ENCODE measurements around the gene KTN1. TPM values are rescaled to one million over a fixed set of nuclear protein-coding genes. Genes with fewer than 3 reads are reported as not detected.

Gene KTN1
- total and polyA plus RNA-seq, 2 experiments from 2014 or later = 124 to 607 TPM

DNA sequence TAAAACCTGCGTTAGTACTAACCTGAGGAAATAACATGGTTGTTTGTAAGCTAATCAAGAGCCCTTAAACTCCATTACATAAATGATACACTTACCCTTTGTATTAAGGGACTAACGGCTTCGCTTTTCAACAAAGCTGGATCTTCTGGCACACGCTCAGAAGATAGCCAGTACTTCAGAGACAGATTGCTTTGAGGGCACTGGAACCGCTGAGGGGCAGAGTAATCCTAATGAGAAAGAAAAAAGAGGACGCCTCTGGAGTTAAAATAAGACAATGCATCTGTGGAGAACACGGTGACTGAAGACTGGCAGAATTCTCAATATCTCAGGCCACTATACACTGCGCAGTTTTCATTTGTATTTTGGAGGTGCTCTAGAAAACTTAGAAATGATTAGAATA, 1.5 kb upstream of the KTN1 start:
- ATAC-seq = no peak
- Histone ChIP-seq H3K4me3 (peak overlapping the region; percentile 93), H3K27ac (ENCODE audit: low read depth) (no peak overlapping the region), H3K27me3 (ENCODE audit: insufficient read depth) (no peaks in the 10 kb centered on the region), H3K4me2 (peak overlapping the region; percentile 85), H3F3A (replicated peaks; ENCODE audit: low read depth) (peaks cover 8% of the 10 kb centered on the region; the same call in 1 of the 2 replicates), H3K9me2 (ENCODE audit: insufficient read depth) (no peaks in the 10 kb centered on the region), H3K36me3 (ENCODE audit: insufficient read depth) (no peaks in the 10 kb centered on the region), H3K4me1 (ENCODE audit: insufficient read depth) (peaks cover 25% of the 10 kb centered on the region), H2AFZ (no peak overlapping the region), H4K20me1 (replicated peaks; ENCODE audit: insufficient read depth) (peaks cover 9% of the 10 kb centered on the region; the same call in 1 of the 2 replicates), H3K79me2 (replicated peaks; ENCODE audit: insufficient read depth) (peaks cover 39% of the 10 kb centered on the region)
- Mint-ChIP-seq H3K4me1 (peaks cover 28% of the 10 kb centered on the region), H3K4me3 (peak overlapping the region; percentile 95), H3K27me3 (ENCODE audit: insufficient read depth, low read depth, poor library complexity) (peaks cover 4% of the 10 kb centered on the region), H3K36me3 (ENCODE audit: low read depth) (peaks cover 4% of the 10 kb centered on the region; the same call in 2 of the 3 replicates), H3K27ac (no peak overlapping the region), H3K9me3 (no peaks in the 10 kb centered on the region)
- no peak for DNase-seq (ENCODE audit: low spot score)
- TF ChIP-seq EZH2 (IDR thresholded peaks at IDR 0.05; ENCODE audit: low read depth, unreplicated experiment) = no peak
- no peak for TF ChIP-seq JUNB (IDR thresholded peaks at IDR 0.05; ENCODE audit: unreplicated experiment)
- TF ChIP-seq, protein P1, sequence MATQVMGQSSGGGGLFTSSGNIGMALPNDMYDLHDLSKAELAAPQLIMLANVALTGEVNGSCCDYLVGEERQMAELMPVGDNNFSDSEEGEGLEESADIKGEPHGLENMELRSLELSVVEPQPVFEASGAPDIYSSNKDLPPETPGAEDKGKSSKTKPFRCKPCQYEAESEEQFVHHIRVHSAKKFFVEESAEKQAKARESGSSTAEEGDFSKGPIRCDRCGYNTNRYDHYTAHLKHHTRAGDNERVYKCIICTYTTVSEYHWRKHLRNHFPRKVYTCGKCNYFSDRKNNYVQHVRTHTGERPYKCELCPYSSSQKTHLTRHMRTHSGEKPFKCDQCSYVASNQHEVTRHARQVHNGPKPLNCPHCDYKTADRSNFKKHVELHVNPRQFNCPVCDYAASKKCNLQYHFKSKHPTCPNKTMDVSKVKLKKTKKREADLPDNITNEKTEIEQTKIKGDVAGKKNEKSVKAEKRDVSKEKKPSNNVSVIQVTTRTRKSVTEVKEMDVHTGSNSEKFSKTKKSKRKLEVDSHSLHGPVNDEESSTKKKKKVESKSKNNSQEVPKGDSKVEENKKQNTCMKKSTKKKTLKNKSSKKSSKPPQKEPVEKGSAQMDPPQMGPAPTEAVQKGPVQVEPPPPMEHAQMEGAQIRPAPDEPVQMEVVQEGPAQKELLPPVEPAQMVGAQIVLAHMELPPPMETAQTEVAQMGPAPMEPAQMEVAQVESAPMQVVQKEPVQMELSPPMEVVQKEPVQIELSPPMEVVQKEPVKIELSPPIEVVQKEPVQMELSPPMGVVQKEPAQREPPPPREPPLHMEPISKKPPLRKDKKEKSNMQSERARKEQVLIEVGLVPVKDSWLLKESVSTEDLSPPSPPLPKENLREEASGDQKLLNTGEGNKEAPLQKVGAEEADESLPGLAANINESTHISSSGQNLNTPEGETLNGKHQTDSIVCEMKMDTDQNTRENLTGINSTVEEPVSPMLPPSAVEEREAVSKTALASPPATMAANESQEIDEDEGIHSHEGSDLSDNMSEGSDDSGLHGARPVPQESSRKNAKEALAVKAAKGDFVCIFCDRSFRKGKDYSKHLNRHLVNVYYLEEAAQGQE (IDR thresholded peaks at IDR 0.05; ENCODE audit: unreplicated experiment) = no peak
- no peak for TF ChIP-seq POLR2AphosphoS5 (IDR thresholded peaks at IDR 0.05; ENCODE audit: low read depth)
- no peak for TF ChIP-seq STAT1 (IDR thresholded peaks at IDR 0.05; ENCODE audit: unreplicated experiment)
- no peak for TF ChIP-seq EZH2phosphoT487 (IDR thresholded peaks at IDR 0.05; ENCODE audit: unreplicated experiment)
- no peak for TF ChIP-seq CREB1 (CRISPR knock-in tag; IDR thresholded peaks at IDR 0.05; ENCODE audit: low read depth)
- no peak for TF ChIP-seq ZNF331 (CRISPR knock-in tag; IDR thresholded peaks at IDR 0.05; ENCODE audit: low read depth)

DNA sequence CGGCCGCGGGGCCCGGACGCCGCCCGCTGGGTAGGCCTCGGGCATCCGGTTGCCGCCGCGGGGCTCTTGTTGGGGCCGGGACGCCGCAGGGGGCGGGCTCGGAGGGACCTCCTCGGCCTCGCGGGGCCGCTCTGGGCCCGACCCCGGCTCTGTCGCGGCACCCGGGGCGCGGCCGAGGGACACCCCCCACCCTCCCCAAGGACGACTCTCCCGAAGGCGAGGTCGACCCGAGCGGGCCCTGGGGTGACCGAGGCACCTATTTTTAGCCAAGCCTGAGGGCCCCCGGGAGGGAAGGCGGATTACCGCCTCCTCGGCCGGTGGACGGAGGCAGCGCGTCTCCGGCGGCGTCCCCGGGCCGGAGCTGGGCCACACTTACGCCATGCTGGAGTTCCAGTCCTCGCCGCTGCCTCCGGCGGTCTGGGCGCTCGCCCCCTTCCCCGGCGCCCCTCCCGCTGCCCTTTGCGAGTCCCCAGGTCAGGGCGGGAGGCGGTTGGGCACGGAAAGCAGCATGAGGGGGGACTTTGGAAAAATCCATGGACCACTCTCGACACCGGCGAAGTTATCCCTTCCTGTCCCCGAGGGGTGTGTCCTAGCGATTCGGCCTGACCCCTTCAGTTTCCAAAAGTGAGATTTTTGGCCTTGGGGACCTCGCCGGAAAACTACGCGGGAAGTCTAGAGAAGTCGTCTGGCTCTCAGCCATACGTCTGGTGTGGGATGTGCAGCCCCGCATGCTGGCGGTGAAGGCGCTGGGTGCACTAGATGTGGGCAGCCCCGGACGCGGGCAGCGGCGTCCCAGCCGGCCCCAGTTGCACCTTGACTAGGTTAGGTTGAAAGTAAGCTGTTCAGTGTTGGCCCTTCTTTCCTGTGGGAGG, 699 bp downstream of the KTN1 start:
- H4K20me1 ChIP-seq (replicated peaks; ENCODE audit: insufficient read depth) = peaks cover 27% of the 10 kb centered on the region
- peaks cover 40% of the 10 kb centered on the region for H3K4me1 ChIP-seq (ENCODE audit: insufficient read depth)
- DNase-seq (ENCODE audit: low spot score) (peak; percentile 72), ATAC-seq (peak; percentile 65)
- Mint-ChIP-seq H3K27ac (peak overlapping the region; percentile 29), H3K36me3 (ENCODE audit: low read depth) (peaks cover 4% of the 10 kb centered on the region; the same call in 2 of the 3 replicates), H3K4me1 (peaks cover 33% of the 10 kb centered on the region), H3K9me3 (no peaks in the 10 kb centered on the region), H3K27me3 (ENCODE audit: insufficient read depth, low read depth, poor library complexity) (peaks cover 4% of the 10 kb centered on the region), H3K4me3 (peak overlapping the region; percentile 83)
- peak overlapping the region; percentile 73 for H3K27ac ChIP-seq (ENCODE audit: low read depth)
- peaks cover 8% of the 10 kb centered on the region; the same call in 1 of the 2 replicates for H3F3A ChIP-seq (replicated peaks; ENCODE audit: low read depth)
- H3K27me3 ChIP-seq (ENCODE audit: insufficient read depth) = no peaks in the 10 kb centered on the region
- no peaks in the 10 kb centered on the region for H3K36me3 ChIP-seq (ENCODE audit: insufficient read depth)
- H3K9me2 ChIP-seq (ENCODE audit: insufficient read depth) = no peaks in the 10 kb centered on the region
- H2AFZ ChIP-seq = peak overlapping the region; percentile 2; the same call in 1 of the 2 replicates
- H3K4me3 ChIP-seq = peak overlapping the region; percentile 73
- peaks cover 61% of the 10 kb centered on the region for H3K79me2 ChIP-seq (replicated peaks; ENCODE audit: insufficient read depth)
- peak overlapping the region; percentile 90 for H3K4me2 ChIP-seq
- TF ChIP-seq, protein P2, sequence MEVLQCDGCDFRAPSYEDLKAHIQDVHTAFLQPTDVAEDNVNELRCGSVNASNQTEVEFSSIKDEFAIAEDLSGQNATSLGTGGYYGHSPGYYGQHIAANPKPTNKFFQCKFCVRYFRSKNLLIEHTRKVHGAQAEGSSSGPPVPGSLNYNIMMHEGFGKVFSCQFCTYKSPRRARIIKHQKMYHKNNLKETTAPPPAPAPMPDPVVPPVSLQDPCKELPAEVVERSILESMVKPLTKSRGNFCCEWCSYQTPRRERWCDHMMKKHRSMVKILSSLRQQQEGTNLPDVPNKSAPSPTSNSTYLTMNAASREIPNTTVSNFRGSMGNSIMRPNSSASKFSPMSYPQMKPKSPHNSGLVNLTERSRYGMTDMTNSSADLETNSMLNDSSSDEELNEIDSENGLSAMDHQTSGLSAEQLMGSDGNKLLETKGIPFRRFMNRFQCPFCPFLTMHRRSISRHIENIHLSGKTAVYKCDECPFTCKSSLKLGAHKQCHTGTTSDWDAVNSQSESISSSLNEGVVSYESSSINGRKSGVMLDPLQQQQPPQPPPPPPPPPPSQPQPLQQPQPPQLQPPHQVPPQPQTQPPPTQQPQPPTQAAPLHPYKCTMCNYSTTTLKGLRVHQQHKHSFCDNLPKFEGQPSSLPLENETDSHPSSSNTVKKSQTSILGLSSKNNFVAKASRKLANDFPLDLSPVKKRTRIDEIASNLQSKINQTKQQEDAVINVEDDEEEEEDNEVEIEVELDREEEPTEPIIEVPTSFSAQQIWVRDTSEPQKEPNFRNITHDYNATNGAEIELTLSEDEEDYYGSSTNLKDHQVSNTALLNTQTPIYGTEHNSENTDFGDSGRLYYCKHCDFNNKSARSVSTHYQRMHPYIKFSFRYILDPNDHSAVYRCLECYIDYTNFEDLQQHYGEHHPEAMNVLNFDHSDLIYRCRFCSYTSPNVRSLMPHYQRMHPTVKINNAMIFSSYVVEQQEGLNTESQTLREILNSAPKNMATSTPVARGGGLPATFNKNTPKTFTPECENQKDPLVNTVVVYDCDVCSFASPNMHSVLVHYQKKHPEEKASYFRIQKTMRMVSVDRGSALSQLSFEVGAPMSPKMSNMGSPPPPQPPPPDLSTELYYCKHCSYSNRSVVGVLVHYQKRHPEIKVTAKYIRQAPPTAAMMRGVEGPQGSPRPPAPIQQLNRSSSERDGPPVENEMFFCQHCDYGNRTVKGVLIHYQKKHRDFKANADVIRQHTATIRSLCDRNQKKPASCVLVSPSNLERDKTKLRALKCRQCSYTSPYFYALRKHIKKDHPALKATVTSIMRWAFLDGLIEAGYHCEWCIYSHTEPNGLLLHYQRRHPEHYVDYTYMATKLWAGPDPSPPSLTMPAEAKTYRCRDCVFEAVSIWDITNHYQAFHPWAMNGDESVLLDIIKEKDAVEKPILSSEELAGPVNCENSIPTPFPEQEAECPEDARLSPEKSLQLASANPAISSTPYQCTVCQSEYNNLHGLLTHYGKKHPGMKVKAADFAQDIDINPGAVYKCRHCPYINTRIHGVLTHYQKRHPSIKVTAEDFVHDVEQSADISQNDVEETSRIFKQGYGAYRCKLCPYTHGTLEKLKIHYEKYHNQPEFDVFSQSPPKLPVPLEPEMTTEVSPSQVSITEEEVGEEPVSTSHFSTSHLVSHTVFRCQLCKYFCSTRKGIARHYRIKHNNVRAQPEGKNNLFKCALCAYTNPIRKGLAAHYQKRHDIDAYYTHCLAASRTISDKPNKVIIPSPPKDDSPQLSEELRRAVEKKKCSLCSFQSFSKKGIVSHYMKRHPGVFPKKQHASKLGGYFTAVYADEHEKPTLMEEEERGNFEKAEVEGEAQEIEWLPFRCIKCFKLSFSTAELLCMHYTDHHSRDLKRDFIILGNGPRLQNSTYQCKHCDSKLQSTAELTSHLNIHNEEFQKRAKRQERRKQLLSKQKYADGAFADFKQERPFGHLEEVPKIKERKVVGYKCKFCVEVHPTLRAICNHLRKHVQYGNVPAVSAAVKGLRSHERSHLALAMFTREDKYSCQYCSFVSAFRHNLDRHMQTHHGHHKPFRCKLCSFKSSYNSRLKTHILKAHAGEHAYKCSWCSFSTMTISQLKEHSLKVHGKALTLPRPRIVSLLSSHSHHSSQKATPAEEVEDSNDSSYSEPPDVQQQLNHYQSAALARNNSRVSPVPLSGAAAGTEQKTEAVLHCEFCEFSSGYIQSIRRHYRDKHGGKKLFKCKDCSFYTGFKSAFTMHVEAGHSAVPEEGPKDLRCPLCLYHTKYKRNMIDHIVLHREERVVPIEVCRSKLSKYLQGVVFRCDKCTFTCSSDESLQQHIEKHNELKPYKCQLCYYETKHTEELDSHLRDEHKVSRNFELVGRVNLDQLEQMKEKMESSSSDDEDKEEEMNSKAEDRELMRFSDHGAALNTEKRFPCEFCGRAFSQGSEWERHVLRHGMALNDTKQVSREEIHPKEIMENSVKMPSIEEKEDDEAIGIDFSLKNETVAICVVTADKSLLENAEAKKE (CRISPR knock-in tag; IDR thresholded peaks at IDR 0.05) = no peak
- TF ChIP-seq, protein P3, sequence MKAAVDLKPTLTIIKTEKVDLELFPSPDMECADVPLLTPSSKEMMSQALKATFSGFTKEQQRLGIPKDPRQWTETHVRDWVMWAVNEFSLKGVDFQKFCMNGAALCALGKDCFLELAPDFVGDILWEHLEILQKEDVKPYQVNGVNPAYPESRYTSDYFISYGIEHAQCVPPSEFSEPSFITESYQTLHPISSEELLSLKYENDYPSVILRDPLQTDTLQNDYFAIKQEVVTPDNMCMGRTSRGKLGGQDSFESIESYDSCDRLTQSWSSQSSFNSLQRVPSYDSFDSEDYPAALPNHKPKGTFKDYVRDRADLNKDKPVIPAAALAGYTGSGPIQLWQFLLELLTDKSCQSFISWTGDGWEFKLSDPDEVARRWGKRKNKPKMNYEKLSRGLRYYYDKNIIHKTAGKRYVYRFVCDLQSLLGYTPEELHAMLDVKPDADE (IDR thresholded peaks at IDR 0.05) = no peak
- no peak for TF ChIP-seq CREB1 (CRISPR knock-in tag; IDR thresholded peaks at IDR 0.05; ENCODE audit: low read depth)
